RPMI7951 (cell line): Measurements from ENCODE around the gene KCNK7. TPM values are rescaled to one million over a fixed set of nuclear protein-coding genes. Genes with fewer than 3 reads are reported as not detected.

Source experiments
- DNase-seq: peaks from one replicate; pipeline ENCODE4 v3.0.0-alpha.2; 2012; ENCODE audit warnings: low read depth
- total RNA-seq: library from RNA; depleted of rRNA; stranded (reverse); fragments of >200 nt; shearing (Covaris generic); gene quantifications from 2 replicates; pipeline ENCODE4 v1.2.3, GENCODE V29; 2014

Gene KCNK7
- total RNA-seq, 1 experiment from 2014 or later, result not detected

DNA sequence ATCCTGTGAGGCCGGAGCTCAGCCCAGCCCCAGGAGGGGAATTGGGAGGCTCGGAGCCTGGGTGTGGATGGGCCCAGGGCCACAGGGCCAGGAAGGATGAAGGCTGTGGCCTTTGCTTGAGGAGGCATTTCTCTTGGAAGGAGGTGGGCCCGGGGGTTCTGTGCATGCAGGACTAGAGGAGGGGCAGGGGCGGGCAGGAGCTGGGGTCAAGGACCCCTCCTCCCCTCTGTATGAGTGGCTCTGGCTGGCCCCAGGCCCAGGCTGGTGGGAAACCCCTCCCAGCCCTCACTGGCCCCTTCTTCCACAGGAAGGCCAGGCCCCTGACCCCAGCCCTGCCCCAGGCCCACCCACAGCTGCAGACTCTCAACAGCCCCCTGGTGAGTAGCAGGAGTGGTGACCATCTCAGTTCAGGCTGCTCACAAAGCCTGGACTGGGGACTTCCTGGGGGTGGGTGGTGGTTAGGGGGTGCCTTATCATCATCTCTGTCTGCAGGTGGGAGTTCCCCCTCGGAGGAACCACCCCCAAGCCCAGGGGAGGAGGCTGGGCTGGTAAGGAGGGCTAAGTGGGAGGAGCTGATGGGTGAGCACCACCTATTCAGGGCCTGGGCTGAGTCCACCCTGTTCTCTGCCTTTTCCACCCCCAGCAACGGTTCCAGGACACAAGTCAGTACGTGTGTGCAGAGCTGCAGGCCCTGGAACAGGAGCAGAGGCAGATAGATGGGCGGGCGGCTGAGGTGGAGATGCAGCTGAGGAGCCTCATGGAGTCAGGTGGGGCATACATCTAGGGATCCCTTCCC lies 6.0 kb downstream of the KCNK7 start:
- no peak for DNase-seq

- DNase-seq, result no peak
Observed at GRCh38 chr11:65588199-65589054, 7.2 kb downstream of the KCNK7 start.

DNA sequence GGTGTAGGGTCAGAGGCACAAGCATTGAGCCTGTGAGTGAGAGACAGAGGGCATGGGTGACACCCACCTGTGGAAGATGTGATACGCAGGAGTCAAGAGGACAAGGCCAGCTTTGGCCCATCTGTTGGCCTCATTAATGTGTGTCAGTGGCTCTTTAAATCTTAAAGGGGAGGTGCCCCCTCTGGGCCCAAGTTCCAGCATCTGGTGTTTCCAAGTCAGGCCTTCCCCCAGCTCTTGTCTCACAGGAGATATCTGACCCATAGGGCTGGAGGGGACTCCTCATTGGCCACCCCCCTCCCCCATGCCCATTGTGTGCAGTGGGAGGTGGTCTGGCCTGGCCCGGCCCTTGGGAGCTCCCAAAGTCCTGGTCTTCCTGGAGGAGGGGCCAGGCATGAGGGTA lies 8.9 kb downstream of the KCNK7 start:
- DNase-seq, result peak; percentile 64

- no peak for DNase-seq
Observed at GRCh38 chr11:65586247-65586630, 9.4 kb downstream of the KCNK7 start.

GRCh38 chr11:65585396-65586246 lies 10.0 kb downstream of the KCNK7 start:
- DNase-seq, result no peak

DNA sequence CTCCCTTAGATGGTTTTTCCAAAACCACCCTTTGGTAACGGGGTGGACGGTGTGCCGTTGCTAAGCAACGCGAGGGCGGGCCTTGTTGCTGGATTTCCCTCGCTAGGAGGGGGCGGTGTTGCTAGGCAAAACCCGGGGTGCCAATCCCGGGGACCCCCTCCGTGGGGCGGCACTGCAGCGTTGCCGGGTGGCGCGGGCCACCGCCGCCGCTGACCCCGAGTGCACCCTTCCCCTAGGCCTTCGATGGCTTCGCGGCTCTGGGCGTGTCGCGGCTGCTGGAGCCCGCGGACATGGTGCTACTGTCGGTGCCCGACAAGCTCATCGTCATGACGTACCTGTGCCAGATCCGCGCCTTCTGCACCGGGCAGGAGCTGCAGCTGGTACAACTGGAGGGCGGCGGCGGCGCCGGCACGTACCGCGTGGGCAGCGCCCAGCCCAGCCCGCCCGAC lies 10.9 kb downstream of the KCNK7 start:
- no peak for DNase-seq

- no peak for DNase-seq
Observed at GRCh38 chr11:65584106-65584505, 11.5 kb downstream of the KCNK7 start.

DNA sequence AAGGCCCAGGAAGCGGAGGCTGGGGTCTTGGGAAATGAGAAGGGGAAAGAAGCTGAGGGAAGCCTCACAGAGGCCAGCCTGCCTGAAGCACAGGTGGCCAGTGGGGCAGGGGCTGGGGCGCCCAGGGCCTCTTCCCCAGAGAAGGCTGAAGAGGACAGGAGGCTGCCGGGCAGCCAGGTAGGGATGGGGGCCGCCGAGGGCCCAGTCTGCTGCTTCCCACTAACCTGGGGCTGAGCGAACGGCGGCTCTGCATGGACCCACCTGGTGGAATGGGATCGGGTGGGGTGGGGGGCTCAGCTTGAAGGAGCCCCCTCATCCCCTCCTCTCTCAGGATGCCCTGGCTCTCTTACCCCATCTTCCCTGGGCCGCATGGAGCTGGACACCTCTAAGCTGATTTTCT lies 12.0 kb downstream of the KCNK7 start:
- DNase-seq, result no peak

GRCh38 chr11:65581928-65582327 lies 13.7 kb downstream of the KCNK7 start:
- no peak for DNase-seq

DNA sequence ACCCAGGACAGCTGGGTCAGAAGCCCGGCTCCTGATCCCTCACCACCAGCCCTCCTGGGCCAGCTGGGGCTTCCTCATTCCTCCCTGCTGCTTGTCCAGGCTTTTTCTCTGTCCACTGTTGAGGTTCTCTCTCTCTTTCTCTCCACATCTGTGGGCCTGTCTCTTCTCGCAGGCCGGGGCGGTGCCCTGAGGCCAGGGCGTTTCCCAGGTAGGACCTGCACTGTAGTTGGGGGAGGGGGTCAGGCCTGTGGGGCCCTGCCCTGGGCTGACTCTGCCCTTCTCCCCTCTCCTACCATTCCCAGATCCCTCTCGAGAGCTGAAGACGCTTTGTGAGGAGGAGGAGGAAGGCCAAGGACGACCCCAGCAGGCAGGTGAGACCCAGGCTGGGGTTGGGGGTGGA lies 14.8 kb downstream of the KCNK7 start:
- DNase-seq, result no peak

DNA sequence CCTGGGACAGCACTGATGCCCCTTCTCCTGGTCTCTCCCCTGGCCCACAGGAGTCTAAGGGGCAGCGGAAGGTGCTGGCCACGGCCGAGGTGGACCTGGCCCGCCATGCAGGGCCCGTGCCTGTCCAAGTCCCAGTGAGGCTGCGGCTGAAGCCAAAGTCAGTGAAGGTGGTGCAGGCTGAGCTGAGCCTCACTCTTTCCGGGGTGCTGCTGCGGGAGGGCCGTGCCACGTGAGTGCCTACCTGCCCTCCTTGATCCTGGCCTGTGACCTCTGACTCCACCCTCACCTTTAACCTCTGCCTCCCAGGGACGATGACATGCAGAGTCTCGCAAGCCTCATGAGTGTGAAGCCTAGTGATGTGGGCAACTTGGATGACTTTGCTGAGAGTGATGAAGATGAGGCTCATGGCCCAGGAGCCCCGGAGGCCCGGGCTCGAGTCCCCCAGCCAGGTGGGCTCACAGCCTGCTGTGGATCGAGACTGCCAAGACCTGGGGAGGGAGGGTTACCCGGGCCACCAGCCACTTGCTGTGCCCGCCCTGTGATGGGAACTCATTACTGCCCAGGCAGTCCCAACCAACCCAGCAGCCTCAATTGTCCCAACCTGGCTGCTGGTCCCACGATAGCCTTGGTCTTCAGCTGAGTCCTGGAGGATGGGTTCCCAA lies 15.4 kb downstream of the KCNK7 start:
- no peak for DNase-seq

DNA sequence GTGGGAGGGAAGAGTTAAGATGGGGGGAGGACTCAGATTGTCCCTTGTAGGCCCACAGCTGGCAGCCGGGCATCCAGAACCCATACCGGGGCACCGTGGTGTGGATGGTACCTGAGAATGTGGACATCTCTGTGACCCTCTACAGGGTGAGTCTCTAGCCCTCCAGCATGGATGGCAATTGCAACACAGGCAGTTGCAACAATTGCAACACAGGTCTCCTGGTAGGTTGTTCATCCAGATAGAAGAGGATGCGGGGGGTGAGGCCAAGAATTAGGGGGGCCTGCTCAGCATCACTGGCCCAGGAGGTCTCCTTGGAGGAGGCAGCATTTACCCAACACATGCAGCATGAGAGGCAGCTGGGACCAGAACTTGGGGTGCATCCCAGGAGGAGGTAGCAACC lies 16.3 kb downstream of the KCNK7 start:
- DNase-seq, result no peak

GRCh38 chr11:65578667-65579066 lies 16.9 kb downstream of the KCNK7 start:
- DNase-seq, result no peak

- DNase-seq, result no peak
Observed at GRCh38 chr11:65578134-65578533, 17.5 kb downstream of the KCNK7 start.

- DNase-seq, result no peak
Observed at GRCh38 chr11:65577756-65578109, 17.9 kb downstream of the KCNK7 start.

DNA sequence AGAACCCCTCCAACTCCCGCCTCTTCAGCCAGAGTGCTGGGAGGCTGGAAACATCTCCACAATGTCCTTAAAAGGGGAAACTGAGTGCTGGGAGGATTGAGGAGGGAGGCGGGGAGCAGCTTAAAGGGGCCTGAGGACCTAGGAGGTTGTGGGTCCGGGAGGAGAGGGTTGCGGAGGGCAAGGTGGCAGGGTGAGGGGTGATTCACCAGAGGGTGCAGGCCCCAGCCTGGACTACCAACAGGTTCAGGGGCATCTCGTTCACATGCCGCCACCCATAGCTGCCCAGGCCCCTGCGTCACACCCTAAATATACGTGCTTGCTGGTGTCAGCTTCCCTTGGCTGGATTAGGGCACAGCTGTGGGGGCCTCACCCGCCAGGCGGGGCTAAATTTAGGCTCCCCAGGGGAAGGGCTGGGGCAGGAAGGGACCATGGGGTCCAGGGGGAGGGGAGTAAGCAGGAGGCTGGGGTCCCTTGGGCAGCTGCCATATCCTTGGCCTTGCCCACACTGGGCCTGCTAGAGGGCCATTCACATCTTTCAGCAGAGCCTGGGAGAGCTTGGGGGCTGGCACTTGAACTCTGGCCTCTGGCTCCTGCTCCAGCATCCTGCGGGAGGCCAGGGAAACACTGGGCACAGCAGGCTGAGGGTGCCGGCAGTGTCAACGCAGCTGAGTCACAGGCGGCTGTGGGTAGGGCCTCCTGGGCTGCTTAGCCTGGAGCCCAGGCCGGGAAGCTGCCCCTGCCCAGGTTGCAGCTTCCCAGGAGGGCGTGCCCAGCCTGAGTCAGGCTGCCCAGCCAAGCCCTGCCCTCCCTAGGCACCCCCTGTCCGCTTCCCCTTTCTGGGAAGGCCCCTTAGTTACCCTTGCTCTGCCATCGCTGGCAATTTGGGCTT lies 18.5 kb downstream of the KCNK7 start:
- peak; percentile 90 for DNase-seq

DNA sequence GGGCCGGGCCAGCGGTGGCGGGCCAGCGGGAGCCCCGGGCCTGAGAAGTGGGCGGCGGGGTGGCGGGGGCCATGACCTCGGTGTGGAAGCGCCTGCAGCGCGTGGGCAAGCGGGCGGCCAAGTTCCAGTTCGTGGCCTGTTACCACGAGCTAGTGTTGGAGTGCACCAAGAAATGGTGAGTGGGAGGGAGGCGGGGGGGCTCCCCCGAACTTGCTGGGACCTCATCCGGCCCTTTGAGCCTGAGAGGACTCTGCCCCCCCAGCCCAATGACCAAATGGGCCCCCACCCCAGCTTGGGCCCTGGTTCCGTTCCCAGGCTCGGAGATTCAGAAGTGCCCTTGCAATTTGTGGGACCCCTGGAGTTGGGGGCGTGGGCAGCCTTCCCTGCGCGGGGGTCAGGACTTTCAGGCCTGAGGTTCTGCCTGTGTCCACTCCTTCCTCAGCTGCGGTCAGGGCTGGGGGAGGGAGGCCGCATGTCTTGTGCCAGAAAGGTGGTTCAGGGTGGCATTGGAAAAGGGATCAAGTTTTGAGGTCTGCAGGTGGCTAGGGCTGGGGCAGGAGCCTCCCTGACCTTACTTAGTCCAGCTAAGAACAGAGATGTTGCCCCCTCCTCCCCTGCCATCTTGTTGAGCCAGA lies 19.3 kb downstream of the KCNK7 start:
- no peak for DNase-seq

GRCh38 chr11:65575568-65576231 lies 19.9 kb downstream of the KCNK7 start, which contains the start of gene EHBP1L1:
Gene EHBP1L1, plus strand, starts transcription at chr11:65576053. Its CDS starts 250 bp downstream, at chr11:65576303.
- peak; percentile 69 for DNase-seq

- DNase-seq, result no peak
Observed at GRCh38 chr11:65574811-65575567, 20.6 kb downstream of the KCNK7 start.
